CD4-positive, alpha-beta T cell treated with Interleukin-15 for 1 hour (primary cell): ENCODE results near the gene KCNT2.

Source experiments
- DNase-seq: peaks from one replicate; pipeline ENCODE4 v3.0.0-alpha.2; 2020

Gene KCNT2

DNA sequence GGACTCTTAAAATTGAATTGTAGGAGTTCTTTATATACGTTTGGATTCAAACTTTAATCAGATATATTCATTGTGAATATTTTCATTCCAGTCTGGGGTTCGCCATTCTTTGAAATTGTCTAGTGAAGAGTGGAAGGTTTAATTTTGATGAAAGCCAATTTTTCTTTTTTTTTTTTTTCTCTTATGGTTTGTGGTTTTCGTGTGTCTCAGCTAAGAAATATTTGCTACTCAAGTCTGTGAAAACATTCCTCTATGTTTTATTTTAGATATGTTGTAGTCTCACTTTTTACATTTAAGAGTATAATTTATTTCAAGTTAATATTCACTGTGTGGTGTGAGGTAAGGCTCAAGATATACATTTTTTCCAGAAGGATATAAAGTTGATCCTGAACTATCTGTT is 220.5 kb downstream of the KCNT2 start:
- no peak for DNase-seq

- DNase-seq = no peak
These were observed 223.1 kb downstream of the KCNT2 start for GRCh38 chr1:196385109-196385508.

DNA sequence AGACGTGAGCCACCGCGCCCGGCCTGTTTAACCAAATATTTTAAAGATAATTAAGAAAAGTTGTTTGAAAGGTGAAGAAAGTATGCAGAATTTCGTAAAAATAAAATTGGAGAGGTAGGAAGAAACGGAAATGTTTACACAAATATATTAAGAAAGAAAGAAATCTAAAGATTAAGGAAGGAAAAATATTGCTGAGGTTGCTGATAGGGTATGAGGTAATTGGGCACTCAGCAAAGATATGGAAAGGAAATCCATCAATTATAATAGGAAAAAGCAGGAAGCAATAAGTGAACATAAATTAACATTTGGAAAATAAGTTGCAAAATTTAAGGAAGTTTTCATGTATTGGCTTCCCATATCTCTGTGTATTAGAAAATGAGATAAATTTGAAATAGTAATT is 225.9 kb downstream of the KCNT2 start:
- no peak for DNase-seq

DNA sequence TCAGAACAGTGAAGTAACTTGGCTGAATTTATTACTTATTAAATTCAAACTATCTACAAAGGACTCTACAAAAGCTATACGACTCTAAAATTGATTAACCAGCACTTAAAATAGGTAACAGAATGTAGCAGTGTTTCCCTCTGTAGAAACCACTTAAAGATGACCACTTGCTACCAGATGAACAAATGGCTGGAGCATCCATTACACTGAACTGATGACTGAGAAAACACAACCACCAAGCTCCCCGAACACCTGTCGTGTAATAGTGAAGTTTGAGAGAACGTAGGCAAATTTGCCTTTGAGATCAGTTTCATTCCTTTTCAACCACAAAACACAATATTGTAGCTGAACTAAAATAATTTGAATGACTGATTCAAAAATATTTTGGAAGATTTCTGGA is 226.7 kb downstream of the KCNT2 start:
- DNase-seq = no peak

- no peak for DNase-seq
These were observed 227.9 kb downstream of the KCNT2 start for GRCh38 chr1:196380316-196380715.

DNA sequence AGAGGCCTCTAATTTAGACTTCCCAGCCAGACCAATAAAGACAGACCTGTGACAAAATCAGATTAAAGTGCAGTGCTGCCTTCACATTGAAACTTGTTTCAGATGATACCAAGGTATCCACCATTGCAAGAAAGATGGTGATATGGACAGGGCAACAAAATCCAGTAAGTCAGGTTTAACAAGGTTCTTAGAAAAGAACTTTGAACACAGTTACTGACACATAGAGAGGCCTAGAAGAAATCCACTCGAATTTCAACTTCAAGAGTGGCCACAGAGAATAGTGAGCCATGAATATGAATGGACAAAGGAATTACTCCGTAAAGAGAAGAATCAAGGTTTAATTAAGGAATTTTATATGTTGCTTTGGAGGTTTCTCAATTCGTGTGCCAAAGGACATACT is 230.4 kb downstream of the KCNT2 start:
- no peak for DNase-seq

DNA sequence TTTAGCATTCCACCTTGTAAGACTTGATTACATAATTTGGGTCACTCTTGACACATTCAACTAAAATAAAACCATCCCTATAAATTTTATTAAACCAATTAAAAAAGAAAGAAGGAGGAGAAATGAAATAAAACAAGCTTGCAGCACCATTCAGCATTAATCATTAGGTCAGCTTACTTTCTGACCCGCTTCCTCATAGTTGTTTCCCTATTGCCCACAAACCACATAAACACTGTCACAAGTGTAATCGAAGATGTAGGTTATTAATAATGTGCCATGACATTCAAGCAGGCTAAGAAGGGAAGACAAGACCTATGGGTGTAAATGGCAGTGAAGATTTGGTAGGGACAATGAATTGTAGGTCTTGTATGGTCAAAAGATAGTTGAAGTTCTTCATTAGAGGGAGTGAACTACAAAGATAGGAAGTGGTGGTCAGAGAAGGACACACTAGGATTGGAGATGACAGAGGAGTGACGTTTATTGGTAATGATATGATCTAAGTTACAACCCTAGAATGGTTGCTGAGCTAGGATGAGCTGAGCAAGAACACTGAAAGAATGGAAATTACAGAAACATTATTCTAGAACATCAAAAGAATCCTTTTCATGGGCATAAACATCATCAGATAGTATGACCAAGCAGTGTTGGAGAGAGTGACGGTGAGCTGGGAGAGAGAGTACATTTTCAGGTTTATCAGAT is 231.5 kb downstream of the KCNT2 start:
- no peak for DNase-seq

GRCh38 chr1:196373798-196374197 is 234.4 kb downstream of the KCNT2 start:
- no peak for DNase-seq

GRCh38 chr1:196372896-196373536 is 235.2 kb downstream of the KCNT2 start:
- DNase-seq = no peak

- no peak for DNase-seq
These were observed 240.4 kb downstream of the KCNT2 start for GRCh38 chr1:196367838-196368237.

DNA sequence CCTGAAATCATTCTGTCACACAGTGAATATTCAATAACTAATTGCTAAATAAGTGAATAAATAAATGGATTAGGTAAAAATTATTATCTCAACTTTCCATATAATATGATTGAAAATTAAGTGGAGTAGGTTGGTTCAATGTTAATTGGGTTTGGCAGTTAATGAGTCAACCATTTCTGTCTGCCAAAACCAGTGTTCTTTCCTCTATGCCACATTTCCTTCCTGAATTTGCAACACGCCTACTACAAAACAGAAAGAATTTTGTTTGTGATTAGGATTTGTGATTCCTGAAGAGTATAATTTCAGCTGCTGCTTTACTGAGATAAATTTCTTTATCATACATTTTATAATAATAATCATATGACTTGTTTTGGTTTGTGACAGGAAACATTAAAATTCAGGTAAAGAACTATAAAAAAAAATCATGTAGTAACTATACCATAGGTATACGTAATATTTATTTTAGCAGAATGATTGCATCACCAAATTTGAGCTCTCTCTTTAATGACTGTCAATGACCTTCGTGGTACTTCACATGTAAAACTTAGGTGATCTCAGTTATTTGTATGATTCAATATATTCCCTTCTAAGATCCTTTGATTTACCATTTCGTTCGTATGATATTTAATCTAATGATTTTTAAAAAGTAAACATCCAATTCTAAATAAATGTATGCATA is 241.3 kb downstream of the KCNT2 start:
- DNase-seq = no peak

DNA sequence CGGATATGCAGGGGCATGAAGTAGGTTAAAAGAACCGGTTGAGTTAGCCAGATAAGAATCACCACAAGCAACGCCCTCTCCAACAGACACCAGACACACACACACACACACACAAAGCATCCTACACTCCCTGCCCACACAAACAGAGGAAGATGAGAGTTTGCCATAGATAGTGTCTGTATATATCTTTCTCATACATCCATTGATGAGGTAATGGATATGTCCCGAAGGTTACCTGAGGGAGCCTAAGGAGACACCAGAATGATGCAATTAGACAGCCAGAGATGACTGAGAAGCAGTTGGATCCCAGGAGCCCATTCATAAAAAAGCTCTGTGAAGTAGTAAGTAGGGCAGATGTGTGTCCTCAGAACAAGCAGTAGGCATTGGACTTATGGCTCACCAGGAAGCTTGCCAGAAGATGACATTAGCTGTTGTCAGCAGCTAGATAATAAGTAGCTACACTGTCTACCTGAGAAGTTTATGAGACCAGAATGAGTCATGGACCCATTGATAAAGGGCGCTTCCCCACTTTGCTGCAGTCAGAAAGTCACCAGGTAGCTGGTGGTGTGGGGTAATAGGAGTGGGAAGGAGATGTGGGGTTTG is 247.0 kb downstream of the KCNT2 start:
- no peak for DNase-seq

DNA sequence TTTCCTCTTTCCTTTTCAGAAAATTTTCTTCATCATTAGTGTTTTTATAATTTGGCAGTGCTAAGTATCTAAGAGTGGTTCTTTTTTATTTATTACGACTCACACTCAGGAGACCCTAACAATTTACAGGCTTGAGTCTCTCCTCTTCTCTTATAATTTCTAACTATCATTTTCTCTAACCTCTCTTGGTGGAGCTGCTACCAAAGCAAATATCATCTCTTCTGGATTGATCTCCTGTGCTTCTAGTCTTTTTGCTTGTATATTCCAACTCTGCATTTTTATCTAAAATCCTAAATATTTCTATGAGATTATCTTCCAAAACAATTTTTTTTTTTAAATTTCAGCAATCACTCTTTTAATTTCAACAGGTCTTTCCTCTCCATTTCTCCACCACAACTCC is 250.3 kb downstream of the KCNT2 start:
- DNase-seq = no peak

GRCh38 chr1:196355206-196355786 is 252.9 kb downstream of the KCNT2 start:
- DNase-seq = no peak

DNA sequence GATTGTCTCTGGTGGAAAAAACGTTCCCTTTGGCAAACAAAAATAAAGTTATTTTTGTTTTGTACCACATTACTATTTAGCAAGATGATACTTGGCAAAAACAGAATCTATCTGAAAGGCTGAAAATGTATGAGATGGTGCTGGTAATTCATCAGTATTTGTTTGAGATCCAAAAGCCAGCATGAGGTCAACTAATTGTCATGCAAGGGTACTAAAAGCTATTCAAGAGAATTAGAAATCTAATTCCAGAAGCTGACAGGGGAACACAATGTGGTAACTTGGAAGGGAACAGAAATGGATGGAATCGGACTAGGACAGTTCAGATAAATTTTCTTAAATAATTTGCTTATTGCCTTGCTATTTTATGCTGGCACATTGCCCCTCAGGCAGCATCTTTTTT is 263.8 kb downstream of the KCNT2 start:
- no peak for DNase-seq

DNA sequence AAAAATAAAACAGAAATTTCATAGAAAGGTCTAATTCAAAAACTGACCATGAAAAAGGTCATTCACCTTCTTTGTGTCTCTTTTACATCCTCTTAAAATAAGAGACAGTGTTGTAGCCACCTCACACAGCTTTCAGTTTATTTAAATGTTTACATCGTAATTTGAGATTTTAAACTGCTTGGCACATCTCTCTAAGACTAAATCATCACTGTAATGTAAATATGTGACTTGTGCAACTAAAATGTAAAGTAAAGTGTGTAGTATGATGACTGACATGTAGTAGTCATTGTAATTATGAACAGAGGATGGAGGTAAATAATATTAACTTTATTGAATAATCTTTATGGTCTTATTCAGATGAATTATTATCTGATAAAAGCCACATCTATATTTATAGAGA is 283.9 kb downstream of the KCNT2 start:
- DNase-seq = no peak

GRCh38 chr1:196323869-196324268 is 284.4 kb downstream of the KCNT2 start:
- no peak for DNase-seq

DNA sequence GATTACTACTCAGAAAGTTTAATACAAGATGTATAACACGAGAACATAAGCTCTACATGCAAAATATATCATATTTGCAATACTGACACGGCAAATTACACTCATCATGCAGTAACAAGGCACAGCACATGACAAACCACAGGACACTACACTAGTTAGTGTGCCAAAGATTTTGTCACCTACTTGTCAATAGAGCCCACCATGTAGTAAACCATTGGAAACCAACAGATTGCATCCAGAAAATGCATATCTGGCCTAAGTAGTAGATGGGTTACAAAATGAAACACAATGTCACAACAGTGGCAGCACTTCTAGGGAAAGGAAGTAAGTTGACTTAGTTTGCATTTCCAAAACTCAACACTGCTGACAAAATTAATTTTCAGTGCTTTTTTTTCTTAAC is 288.9 kb downstream of the KCNT2 start:
- DNase-seq = no peak

DNA sequence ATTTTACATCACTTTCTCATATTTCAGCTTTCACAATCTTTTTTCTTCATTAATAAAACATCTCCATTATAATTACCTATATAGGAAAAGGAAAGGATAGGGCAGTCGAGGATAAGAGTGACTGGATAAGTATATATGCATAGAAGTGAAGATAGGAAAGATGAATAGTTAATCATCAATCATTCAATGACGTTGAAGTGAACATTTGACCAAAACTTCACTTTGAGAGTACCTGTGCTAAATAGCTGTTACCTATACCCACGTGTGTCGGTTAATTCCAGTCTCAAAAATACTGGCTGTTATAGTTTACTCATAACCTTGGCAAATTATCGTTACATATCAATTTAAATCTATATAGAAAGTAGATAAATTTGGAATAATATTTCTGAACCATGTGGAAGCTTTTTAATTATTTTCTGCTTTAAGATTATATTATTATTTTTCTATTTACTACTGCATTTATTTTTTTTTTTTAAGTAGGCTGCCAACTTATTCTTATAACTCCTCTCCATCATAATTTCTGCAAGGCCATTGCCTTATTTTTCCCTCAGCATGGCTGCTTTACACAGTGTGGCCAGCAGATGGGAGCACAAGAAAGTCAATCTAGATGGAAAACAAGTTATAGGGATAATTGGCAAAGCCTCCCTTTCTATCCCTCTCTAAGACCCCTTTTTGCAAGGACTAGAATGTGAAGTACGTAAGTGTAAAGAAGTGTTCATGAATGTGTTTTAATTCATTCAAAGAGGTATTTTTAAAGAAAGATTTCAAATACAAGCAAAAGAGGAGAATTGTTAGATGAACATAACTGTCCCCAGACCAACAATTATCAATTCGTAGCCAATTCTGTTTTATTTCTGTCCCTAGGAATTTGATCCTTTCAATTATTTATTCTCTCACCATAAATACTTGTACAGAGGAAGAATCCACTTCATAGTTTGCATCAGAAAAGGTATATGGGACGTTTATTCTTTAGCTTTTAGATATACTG is 290.4 kb downstream of the KCNT2 start:
- DNase-seq = no peak

GRCh38 chr1:196312739-196313138 is 295.5 kb downstream of the KCNT2 start:
- DNase-seq = no peak

DNA sequence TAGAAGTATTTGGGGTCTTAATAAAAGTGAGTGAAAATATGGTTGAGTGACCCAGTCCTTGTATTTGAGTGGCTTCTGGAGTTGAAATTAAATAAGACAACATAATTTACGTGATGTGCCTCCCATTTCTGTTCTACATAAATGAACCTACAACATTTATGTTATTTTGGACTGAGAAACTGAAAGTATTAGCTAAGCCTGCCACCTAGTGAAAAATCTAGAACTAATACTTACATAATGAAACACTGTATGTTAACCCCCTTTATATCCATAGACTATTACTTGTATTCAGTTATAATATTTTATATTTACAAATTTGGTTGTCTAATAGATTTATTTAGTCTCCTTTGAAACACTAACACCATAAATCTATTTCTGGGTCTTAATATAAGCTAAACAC is 298.9 kb downstream of the KCNT2 start:
- DNase-seq = no peak

DNA sequence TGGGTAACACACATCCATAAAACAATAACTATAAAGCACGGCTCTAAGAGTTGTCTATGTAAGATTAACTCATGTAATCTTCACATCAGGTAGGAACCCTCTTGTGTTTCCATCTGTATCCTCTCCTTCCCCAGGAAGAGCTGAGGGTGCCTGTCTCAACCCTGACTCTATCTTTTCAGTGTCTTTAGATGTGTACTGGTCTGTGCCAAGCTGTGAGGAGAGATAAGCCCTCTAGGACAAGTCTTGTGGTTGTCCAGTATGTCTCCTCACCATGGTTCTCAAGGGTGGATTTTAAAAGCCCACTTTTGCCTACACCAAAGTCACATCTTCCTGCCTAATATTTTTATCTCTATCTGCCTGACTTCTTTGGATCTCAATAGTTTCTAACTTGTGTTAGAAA is 300.1 kb downstream of the KCNT2 start:
- no peak for DNase-seq
